HG02840 (cell line): Measurements from ENCODE around the gene SLC22A14.

ENCODE experiments used
- ATAC-seq: cut with Tn5 transposase; IDR thresholded peaks from one replicate; pipeline ENCODE4 v1.9.1; 2021; ENCODE audit warnings: mild to moderate bottlenecking, moderate library complexity, moderate number of reproducible peaks; ENCODE audit not compliant: unreplicated experiment, low FRiP score

The SLC22A14 gene

DNA sequence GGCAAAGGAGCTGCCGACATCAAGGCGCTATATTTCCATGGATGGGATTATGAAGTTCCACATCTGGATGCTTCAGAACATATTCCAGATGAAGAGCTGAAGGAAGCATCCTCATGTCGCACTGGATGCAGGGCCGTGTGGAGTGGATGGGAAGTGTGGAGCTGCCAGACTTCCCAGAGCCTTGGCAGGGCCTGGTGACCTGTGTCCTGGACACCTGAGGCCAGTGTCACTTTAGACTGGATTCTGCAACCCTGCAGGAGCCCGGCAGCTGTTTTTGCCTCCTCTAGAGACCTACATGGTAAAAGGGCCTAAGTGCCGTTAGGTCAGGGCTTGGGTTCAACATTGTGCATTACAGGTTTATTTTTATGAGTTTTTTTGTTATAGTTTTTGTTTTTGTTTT is 53.2 kb downstream of the SLC22A14 start:
- ATAC-seq, result no peak

DNA sequence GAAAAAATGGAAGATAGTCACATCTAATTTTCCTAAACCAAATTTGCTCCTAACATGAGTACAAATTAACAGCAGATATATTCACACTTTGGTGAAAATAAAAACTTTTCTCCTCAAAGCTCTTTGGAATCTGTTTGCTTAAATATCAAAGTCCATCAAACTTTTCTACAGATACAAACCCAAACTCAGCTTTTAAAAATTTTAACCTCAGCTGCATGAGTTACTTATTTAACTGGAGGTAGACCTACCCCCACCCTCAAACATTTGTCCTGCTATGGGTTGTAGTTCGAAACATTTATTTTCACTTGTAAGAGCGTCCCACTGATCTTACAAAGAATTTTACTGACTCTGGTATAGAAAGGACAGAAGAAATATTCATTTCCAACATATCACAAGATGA is 55.6 kb downstream of the SLC22A14 start:
- ATAC-seq, result no peak

DNA sequence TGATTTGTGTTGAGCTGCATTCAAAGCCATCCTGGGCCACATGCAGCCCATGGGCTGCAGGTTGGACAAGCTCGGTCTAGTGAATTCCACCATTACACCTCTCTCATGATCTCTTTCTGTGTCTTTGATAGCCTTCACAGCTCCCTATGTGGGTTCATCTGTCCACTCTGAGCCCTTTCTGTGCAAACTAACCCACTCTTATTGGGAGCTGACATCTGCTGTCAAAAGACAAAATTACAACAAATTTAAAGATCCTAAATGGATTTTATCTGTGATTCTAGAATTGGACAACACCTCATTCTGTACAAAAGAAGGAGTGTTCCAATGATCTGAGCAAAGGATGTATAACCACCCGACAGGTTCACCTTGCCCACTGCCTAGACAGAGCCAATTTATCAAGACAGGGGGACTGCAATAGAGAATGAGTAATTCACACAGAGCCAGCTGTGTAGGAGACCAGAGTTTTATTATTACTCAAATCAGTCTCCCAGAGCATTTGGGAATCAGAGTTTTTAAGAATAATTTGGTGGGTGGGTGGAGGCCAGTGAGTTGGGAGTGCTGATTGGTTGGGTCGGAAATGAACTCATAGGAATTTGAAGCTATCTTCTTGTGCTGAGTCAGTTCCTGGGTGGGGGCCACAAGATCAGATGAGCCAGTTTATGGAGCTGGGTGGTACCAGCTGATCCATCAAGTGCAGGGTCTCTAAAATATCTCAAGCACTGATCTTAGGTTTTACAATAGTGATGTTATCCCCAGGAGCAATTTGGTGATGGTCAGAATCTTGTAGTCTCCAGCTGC is 61.9 kb downstream of the SLC22A14 start:
- ATAC-seq, result no peak

DNA sequence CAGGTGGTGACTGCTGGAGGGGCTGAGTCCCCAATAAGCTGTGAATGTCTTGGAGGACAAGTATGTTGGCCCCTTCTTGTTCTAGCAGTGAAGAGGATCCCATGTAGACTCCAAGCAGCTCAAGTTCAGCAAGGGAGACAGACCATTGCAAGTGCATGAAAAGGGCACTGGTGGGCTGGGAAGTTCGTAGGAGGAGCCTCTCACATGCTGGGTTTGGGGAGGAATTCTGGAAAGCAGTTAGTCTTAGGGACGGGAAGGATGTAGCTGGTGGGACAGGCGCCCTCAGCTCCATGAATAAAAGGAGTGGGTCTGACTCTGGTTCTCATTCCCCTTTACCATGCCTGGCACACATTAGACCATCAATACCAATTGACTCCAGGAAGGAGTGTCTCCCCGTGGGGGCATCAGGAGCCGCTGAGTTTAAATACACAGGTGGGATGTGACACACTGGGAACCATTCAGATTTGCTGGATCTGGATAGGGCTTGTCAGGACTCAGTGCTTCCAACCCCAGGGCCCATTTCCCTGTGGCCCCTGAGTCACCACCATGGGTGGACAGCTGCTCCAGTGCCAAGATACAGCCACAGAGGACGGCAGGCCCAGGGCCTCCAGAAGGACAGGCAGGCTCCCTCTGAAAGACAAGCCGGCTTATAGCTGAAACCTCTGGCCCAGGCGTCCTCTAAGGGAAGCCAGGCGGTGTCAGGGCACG is 63.9 kb downstream of the SLC22A14 start:
- peak; percentile 33 for ATAC-seq

DNA sequence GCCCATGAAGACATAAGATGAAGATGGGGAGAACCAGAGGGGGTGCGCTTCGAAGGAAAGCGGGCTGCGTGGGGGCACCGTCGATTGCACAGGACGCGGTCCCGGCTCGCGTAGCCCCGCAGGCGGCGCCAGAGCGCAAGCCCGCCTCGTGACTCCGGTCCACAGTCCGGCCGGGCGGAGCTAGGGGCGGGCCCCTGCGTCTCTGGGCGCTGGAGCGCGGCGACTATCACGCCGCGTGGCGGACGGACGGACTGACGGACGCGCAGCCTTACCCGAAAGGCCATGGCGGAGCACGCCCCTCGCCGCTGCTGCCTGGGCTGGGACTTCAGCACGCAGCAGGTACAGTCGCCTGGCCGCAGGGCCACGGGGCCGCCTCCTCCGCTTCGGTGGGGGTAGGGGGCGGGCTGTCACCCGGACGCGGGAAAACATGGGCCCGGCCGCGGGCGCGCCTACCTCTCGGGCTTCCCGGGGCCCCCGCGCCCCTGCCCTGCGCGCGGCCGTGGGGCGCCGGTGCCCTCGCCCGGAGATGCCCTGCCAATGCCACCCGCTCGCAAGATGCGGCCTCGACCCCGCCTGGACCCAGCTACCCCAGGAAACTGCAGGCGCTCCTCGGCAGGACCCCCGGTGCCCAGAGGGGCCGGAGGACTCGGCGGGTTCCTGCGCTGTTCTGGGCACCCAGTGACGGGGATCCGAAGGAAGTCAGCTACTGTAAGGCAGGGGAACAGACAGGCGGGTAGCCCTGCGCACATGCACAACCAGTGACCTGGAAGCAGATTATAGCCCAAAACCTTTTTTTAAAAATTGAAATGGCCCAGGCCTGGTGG is 64.7 kb downstream of the SLC22A14 start, which contains the start of gene XYLB:
Gene XYLB (plus strand): TSS at position 199 of the 824 bp plus-strand sequence. CDS start 84 bp downstream, at position 283.
- peak; percentile 94 for ATAC-seq

DNA sequence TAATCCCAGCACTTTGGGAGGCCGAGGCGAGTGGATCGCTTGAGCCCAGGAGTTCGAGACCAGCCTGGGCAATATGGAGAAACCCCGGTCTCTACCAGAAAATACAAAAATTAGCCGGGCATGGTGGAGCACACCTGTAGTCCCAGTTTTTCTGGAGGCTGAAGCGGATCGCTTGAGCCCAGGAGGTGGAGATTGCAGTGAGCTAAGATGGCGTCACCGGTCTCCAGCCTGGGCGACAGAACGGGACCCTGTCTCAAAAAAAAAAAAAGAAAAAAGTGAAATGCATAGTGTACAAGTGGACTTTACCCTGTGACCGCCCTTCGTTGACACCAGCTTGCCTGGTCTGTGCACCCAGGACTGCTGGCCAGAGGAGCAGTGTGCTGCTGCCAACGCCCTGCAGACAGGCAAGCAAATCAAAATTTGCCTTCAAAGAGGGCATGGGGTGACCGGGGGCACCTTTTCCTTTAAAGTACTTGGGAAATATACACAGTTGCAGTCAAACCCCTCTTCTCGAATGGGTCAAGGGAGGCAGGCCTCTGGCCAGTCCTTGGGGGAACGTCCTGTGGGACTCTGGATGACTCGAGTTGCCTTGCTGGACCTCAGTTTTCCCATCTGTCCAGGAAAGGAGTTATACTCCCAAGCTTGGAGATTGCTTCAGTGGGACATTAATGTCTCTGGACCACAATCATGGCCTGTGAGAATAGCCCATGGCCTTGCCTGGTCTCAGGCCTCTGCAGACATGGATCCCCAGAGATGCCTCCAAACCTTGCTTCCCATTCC is 65.5 kb downstream of the SLC22A14 start:
- ATAC-seq, result no peak

DNA sequence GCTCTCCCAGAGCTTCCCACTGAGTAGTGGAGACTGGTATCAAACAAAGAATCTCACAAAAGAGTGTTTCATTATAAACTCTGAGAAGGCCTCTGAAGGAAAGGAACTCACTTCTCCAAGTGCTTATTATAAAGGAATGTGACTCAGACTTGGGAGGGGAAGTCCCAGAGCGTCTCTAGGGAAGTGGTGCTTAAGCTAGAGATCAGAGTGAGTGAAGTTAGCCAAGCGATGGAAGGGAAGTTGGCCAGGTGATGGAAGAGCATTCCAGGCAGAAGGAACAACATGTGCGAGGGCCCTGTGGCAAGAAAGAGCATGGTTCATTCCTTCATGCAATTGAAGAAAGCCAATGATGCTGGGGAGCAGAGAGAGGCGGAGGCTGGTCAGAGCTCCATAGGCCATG is 66.8 kb downstream of the SLC22A14 start:
- ATAC-seq, result no peak

DNA sequence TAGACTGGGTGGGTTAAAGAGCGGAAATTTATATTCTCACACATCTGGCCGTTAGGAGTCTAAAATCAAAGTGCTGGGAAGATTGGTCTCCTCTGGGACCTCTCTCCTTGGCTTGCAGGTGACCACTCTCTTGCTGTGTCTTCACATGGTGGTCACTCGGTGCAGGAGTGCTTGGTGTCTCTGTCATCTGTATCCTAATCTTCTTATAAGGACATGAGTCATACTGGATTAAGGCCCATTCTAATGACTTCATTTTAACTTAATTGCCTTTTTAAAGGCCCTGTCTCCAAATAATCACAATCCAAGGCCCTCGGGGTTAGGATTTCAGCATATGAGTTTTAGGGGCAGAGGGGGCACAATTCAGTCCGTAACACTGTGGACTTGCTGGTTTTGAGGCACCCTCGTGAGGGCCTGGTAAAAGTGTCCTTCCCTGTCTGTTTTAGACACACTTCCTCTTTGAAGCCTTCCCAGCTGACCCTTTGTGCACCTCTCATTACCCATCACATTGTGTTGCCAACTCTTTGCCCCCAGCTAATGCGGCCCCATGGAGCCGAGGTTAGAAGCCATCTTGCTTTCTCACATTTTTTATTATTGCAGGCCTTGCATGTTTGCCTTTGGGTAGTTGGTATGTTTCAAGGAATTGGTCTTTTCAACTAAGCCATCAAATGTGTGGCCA is 67.7 kb downstream of the SLC22A14 start:
- ATAC-seq, result no peak

DNA sequence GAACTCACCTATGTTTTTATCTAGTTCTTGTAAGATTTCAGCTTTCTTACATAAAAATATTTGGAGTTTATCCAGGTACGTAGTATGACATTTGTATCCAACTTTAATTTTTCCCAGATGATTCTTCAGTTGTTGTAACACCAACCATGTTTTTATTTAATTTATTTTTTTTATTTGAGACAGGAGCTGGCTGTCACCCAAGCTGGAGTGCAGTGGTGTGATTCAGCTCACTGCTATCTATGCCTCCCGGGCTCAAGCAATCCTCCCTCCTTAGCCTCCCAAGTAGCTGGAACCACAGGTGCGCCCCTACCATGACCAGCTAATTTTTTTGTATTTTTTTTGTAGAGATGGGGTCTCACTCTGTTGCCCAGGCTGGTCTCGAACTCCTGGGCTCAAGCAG is 71.1 kb downstream of the SLC22A14 start:
- no peak for ATAC-seq

DNA sequence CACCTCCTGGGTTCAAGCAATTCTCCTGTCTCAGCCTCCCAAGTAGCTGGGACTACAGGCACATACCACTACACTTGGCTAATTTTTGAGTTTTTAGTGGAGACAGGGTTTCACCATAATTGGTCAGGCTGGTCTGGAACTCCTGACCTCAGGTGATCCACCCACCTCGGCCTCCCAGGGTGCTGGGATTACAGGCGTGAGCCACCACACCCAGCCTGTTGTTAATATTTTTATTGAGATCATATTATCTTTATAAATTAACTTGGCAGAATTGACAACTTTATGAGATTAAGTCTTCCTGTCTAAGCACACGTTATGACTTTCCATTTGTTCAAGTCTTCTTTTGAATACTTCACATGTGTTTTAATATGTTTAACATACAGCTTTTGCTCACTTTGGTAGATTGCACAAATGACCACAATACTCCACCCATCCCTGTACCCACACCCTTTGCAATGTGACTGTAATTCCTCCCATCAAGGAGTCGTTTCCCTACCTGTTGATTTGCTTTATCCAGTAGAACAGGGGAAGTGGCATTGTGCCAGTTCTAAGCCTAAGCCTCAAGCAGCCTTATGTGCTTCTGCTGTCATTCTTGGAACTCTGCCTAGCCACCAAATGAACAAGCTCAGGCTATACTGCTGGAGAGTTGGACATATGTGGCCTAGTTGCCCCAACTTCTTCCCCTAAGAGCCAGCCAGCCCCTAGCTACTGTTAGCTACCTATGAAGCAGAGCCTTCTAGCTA is 72.7 kb downstream of the SLC22A14 start:
- ATAC-seq, result no peak

DNA sequence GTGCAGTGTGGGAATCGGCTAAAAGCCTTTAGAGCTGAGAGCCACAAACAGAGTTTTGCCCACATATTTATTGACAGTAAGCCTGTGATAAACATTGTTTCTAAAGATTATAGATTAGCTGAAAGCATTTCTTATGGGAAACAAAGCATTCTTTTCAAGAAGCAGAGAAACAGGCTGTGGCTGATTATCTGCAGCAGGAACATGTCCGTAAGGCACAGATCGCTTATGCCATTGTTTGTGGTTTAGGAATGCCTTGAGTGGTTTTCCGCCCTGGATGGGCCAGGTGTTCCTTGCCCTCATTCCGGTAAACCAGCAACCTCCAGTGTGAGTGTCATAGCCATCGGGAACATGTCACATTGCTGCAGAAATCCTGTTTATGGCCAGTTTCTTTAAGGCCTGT is 76.9 kb downstream of the SLC22A14 start:
- no peak for ATAC-seq

DNA sequence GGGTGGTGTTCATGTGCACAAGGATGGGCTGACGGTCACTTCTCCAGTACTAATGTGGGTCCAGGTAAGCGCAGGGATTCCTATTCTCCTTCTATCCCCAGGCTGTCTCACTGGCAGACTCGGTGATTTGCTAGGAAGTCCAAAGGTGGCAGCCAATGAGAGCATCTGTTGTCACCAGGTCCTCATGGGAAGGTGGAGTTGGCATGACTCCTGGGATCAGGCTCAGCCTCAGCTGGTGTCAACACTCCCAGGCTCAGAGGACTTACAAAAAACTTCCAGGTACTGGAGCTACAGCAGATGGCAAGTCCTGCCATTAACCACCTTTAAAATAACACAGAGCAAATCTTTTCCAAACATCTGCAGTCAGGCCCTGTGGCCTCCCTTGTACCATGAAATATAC is 78.3 kb downstream of the SLC22A14 start:
- no peak for ATAC-seq

DNA sequence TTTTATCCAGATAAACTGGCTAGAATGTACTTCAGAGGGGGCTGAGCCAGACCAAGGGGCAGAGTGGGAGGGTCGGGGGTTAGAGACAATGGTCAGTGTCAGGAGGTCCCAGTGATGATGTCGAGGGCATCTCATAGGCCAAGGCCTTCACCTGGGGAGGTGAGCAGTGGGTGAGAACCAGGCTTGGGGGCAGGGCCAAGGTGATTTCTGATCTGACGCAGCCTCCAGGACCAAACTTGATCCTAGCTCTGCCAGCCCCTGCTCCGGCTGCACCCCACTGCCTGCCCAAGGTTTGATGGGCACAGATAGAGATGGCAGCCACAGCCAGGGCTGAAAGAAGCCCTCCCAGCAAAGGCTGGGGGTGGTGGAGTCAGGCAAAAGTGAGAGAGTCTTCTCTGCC is 79.4 kb downstream of the SLC22A14 start:
- ATAC-seq, result no peak

DNA sequence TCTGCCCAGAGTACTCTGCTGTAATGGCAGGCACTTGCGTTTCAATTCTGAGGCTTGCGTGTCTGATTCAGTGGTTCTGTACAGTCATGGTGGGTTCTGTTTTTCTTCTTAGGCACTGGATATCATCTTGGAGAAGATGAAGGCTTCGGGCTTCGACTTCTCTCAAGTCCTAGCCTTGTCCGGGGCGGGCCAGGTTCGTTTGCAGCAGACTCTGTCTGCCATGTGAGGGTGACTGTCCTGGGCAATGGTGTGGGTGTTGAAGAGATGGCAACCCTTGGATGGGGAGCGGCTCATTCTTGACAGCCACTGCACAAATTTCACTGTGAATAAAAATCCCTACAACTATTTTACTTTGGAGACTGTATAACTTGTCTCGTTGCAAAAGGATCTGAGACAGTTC is 80.7 kb downstream of the SLC22A14 start:
- no peak for ATAC-seq

DNA sequence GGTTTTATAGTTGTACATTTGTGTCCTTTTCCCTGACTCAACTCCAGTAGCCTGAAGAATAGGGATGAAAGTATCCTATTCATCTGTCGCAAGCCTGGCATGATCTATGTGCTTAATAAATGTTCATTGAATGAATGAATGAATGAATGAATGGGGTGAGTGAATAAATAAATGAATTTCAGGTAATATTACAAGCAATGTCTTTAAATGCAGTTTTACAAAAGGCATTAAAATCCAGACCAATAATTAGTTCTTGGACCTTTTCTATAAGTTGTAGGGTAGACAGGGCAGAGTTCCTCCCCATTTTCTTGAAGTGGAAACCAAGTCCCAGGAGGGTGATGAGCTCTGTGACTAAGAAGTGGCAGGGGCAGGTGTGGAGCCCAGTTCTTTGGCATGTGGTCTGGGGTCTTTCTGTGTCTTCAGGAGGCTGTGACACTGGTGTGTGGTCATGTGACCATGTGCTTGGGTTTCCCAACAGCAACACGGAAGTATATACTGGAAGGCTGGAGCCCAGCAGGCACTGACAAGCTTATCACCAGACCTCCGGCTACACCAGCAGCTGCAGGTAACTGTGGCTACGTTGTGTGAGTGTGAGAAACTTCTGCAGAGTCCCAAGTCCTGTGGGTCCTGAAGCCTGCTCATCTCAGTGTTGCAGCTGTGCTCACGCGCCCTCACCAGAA is 82.8 kb downstream of the SLC22A14 start:
- ATAC-seq, result no peak

DNA sequence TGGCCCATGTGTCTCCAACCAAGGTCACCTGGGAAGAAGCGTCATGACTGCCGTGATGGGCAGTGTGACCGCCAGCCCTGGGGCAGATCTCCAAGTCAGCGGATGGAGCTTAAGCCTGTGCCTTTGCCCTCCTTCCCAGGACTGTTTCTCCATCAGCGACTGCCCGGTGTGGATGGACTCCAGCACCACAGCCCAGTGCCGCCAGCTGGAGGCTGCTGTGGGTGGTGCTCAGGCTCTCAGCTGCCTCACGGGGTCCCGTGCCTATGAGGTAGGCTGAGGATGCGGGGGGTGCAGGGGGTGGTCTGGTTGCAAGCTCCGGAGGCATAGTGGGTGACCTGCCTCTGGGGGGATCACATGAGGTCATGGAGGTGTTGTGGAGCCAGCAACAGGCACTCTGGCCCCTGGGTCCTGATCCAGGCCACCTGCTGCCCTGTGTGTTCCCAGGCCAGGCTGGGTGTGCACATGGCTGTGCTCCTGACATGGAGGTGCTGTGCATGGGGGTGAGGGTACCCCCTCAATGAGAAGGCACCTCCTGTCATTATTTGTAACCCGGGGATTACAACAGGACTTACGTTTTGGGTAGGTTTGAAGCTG is 83.5 kb downstream of the SLC22A14 start:
- no peak for ATAC-seq

DNA sequence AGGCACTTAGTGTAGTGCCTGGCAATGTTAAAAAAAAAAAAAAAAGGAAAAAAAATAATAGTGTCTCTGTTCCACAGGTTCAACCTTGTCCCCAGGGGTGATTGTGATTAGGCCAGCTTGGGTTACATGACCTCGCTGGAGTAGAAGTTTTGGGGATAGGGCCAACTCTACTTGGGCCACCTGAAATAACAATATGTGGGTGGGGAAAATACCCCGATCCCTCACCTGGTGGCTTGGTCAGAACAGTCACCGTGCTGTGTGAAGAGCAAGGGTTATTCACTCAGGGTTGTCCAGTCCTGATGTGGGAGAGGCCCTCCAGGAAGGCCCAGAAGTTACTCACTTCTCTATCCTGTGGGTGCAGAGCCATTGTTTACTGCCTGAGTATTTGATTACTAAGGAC is 84.0 kb downstream of the SLC22A14 start:
- ATAC-seq, result no peak

DNA sequence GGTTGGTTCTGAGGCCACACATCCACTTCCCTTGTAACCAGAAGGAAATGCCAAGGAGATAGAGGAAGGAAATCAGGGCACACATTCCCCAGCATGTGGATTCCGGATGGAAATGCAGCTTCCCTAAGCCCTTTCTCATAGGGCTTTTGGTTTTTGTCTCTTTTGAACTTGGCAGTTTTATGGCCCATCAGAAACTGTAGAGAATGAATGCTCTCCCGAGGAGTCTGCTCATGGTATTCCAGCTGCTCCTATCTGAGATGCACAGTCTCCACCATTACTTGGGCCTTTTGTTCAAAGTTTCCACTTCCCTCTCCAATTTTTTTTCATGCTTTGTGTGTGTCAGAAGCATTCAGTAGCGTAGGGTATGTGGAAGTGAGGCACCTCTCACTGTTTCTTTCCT is 85.7 kb downstream of the SLC22A14 start:
- ATAC-seq, result no peak
